Thyroid gland (tissue), 4 donors: ENCODE data around the gene GPR156.

Experiments used
- POLR2A ChIP-seq, 2 donors: fragments of 450-650 bp; IDR thresholded peaks; one replicate each; pipeline ENCODE4 v1.6.1; 2017; ENCODE audit warnings: antibody characterized with exemption in 2 of 2, mild to moderate bottlenecking in 2 of 2, moderate library complexity in 1 of 2
- TF ChIP-seq, protein P1 (sequence below), 6 experiments: fragments of 200-600 bp in 3 of 6; fragments of 450-650 bp in 3 of 6; sonication (generic) in 3 of 6; IDR thresholded peaks; one replicate each; pipeline ENCODE4 v1.5.1; 2016 to 2019; ENCODE audit warnings: antibody characterized with exemption in 6 of 6, mild to moderate bottlenecking in 2 of 6, inconsistent platforms in 1 of 6, moderate library complexity in 1 of 6

DNA sequence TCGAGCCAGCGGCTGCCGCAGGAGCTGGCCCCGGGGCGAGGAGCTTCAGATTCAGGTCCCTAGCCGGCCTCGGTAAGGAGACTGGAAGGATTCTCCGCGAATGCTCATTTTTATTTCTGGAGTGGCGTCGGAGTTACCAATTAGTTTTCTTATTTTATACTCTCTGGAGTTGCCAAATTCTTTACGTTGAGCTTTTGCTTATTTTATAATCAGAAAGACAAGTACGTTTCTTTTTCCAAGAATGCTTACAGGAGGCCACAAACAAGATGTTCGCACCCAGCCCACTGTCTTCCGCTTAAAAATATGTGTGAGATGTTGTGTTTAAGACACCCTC is 453 bp upstream of the GPR156 start:
- TF ChIP-seq, protein P1, sequence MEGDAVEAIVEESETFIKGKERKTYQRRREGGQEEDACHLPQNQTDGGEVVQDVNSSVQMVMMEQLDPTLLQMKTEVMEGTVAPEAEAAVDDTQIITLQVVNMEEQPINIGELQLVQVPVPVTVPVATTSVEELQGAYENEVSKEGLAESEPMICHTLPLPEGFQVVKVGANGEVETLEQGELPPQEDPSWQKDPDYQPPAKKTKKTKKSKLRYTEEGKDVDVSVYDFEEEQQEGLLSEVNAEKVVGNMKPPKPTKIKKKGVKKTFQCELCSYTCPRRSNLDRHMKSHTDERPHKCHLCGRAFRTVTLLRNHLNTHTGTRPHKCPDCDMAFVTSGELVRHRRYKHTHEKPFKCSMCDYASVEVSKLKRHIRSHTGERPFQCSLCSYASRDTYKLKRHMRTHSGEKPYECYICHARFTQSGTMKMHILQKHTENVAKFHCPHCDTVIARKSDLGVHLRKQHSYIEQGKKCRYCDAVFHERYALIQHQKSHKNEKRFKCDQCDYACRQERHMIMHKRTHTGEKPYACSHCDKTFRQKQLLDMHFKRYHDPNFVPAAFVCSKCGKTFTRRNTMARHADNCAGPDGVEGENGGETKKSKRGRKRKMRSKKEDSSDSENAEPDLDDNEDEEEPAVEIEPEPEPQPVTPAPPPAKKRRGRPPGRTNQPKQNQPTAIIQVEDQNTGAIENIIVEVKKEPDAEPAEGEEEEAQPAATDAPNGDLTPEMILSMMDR (IDR thresholded peaks at IDR 0.05) = no peak
- no peak for TF ChIP-seq POLR2A (IDR thresholded peaks at IDR 0.05)
